D341Med (cell line): Measurements from ENCODE around the gene MCC.

Experiments
- DNase-seq: peaks from one replicate; pipeline ENCODE4 v3.0.0; 2012; ENCODE audit warnings: low spot score

Gene MCC

GRCh38 chr5:113176196-113176595 is 312.1 kb downstream of the MCC start:
- no peak for DNase-seq

- DNase-seq: no peak
Observed at GRCh38 chr5:113172231-113172826, 315.9 kb downstream of the MCC start.

- DNase-seq: no peak
Observed at GRCh38 chr5:113171520-113171919, 316.7 kb downstream of the MCC start.

- DNase-seq: peak; percentile 64
Observed at GRCh38 chr5:113170707-113171106, 317.5 kb downstream of the MCC start.

GRCh38 chr5:113169720-113170119 is 318.5 kb downstream of the MCC start:
- DNase-seq: no peak

GRCh38 chr5:113167985-113168384 is 320.3 kb downstream of the MCC start:
- no peak for DNase-seq

- no peak for DNase-seq
Observed at GRCh38 chr5:113166852-113167366, 321.3 kb downstream of the MCC start.

GRCh38 chr5:113166261-113166660 is 322.0 kb downstream of the MCC start:
- no peak for DNase-seq

- DNase-seq: no peak
Observed at GRCh38 chr5:113164021-113164420, 324.2 kb downstream of the MCC start.

GRCh38 chr5:113163328-113163727 is 324.9 kb downstream of the MCC start:
- no peak for DNase-seq

GRCh38 chr5:113162770-113163169 is 325.5 kb downstream of the MCC start:
- DNase-seq: no peak

- DNase-seq: no peak
Observed at GRCh38 chr5:113162208-113162607, 326.0 kb downstream of the MCC start.

- DNase-seq: no peak
Observed at GRCh38 chr5:113161806-113162205, 326.4 kb downstream of the MCC start.

GRCh38 chr5:113157886-113158285 is 330.4 kb downstream of the MCC start:
- DNase-seq: no peak

- DNase-seq: no peak
Observed at GRCh38 chr5:113156271-113156877, 331.9 kb downstream of the MCC start.

- DNase-seq: no peak
Observed at GRCh38 chr5:113153512-113154097, 334.6 kb downstream of the MCC start.

- no peak for DNase-seq
Observed at GRCh38 chr5:113152380-113152740, 335.9 kb downstream of the MCC start.

GRCh38 chr5:113151641-113152379 is 336.4 kb downstream of the MCC start:
- DNase-seq: no peak

GRCh38 chr5:113150821-113151220 is 337.4 kb downstream of the MCC start:
- no peak for DNase-seq

- DNase-seq: no peak
Observed at GRCh38 chr5:113150221-113150620, 338.0 kb downstream of the MCC start.

GRCh38 chr5:113147537-113147936 is 340.7 kb downstream of the MCC start:
- no peak for DNase-seq

GRCh38 chr5:113147101-113147508 is 341.1 kb downstream of the MCC start:
- DNase-seq: peak; percentile 78
